ENCODE measurements around the gene LYL1. TPM values are rescaled to one million over a fixed set of nuclear protein-coding genes. Genes with fewer than 3 reads are reported as not detected.

LYL1 gene
- total RNA-seq, 1 experiment from 2014 or later: 0.63 TPM

GRCh38 chr19:13115936-13116281, 13.3 kb upstream of the LYL1 start:
- Mint-ChIP-seq H3K4me1 (peaks cover 29 to 34% of the 10 kb centered on the region in 2 experiments), H3K27me3 (ENCODE audit: low read depth) (no peaks in the 10 kb centered on the region), H3K4me3 (peak overlapping the region; percentile 98 to 100), H3K36me3 (ENCODE audit: insufficient read depth in 1 of 3, low read depth in 3 of 3) (peaks cover 9 to 44% (median 35%) of the 10 kb centered on the region in 3 experiments; a peak in 6 of 7 replicates), H3K27ac (peak overlapping the region; percentile 98 to 99 (median 99)), H3K9me3 (peaks cover 0 to 1% of the 10 kb centered on the region in 2 experiments; a peak in 2 of 5 replicates)
- no CpG with 5 or more reads among the region's 18 CpGs for WGBS (ENCODE audit: extremely low coverage, insufficient read length, low lambda C conversion rate)
- no peak overlapping the region for H2AK5ac ChIP-seq (ENCODE audit: insufficient read length, low read length)
- DNase-seq: peak; percentile 24
- no peak overlapping the region for H3K27ac ChIP-seq (ENCODE audit: insufficient read length, low read depth, low read length)
- H2BK120ac ChIP-seq (ENCODE audit: low read depth, low read length, poor library complexity, severe bottlenecking): no peak overlapping the region
- H2BK15ac ChIP-seq (ENCODE audit: low read depth, low read length): no peak overlapping the region
- no peak overlapping the region for H3K23ac ChIP-seq (ENCODE audit: insufficient read length, low read depth, low read length)
- H4K91ac ChIP-seq (ENCODE audit: insufficient read length, low read depth, low read length): peak overlapping the region; percentile 21
- H2BK12ac ChIP-seq (ENCODE audit: insufficient read length, low read depth, low read length): no peak overlapping the region
- no peaks in the 10 kb centered on the region for H4K20me1 ChIP-seq (ENCODE audit: control insufficient read depth, insufficient read depth, insufficient read length)
- no peak for TF ChIP-seq CTCF (conservative IDR thresholded peaks at IDR 0.05)
- no peak overlapping the region for H3T11ph ChIP-seq (ENCODE audit: low read length)
- H3K79me2 ChIP-seq (ENCODE audit: insufficient read depth, low read length): peaks cover 30% of the 10 kb centered on the region
- no peak overlapping the region for H2BK5ac ChIP-seq (ENCODE audit: insufficient read length, low read length)
- H3K27me3 ChIP-seq (ENCODE audit: insufficient read depth, low read length): no peaks in the 10 kb centered on the region
- no peak overlapping the region for H2BK20ac ChIP-seq (ENCODE audit: low read depth, low read length, poor library complexity, severe bottlenecking)
- peak overlapping the region; percentile 85 for H3K18ac ChIP-seq (ENCODE audit: insufficient read length, low read depth, low read length)
- peaks cover 11% of the 10 kb centered on the region for H3K23me2 ChIP-seq (ENCODE audit: insufficient read length, low read depth, low read length, poor library complexity, severe bottlenecking)
- no peak overlapping the region for H3K4ac ChIP-seq (ENCODE audit: low read depth, low read length)
- peak overlapping the region; percentile 66 for H3K4me2 ChIP-seq (ENCODE audit: insufficient read depth, insufficient read length, low read length)
- no peaks in the 10 kb centered on the region for H3K9me3 ChIP-seq (ENCODE audit: control insufficient read depth, low read depth, low read length)
- no peak overlapping the region for H2AFZ ChIP-seq (ENCODE audit: low read length)
- peak overlapping the region; percentile 83 for H4K5ac ChIP-seq (ENCODE audit: insufficient read length, low read depth, low read length)
- no peaks in the 10 kb centered on the region for H3K79me1 ChIP-seq (ENCODE audit: insufficient read depth, low read depth, low read length, poor library complexity, severe bottlenecking)
- peaks cover 11% of the 10 kb centered on the region; the same call in 1 of the 2 replicates for H3K4me1 ChIP-seq (ENCODE audit: insufficient read depth, low read length)
- H3K56ac ChIP-seq (ENCODE audit: insufficient read length, low read depth, low read length): no peak overlapping the region
- peak overlapping the region; percentile 94 for H3K9ac ChIP-seq (ENCODE audit: extremely low read depth, insufficient read length, low read length)
- H4K8ac ChIP-seq (replicated peaks; ENCODE audit: insufficient read length, low read depth, low read length): no peak overlapping the region
- peak overlapping the region; percentile 71 for H3K14ac ChIP-seq (ENCODE audit: insufficient read depth, low read length)

All from H9 (cell line).